GM12872 (cell line): Measurements from ENCODE around the gene CHPF.

Experiments used
- CTCF ChIP-seq: IDR thresholded peaks from 3 replicates; pipeline ENCODE4 v1.5.1; 2011; ENCODE audit warnings: low read depth, mild to moderate bottlenecking, low read length, moderate library complexity; ENCODE audit not compliant: insufficient read depth

The CHPF gene

GRCh38 chr2:219576505-219577388 lies 33.1 kb upstream of the CHPF start:
- no peak for TF ChIP-seq CTCF

- no peak for TF ChIP-seq CTCF
Measured at GRCh38 chr2:219575566-219576504, 32.2 kb upstream of the CHPF start.

GRCh38 chr2:219574484-219575311 lies 31.1 kb upstream of the CHPF start:
- TF ChIP-seq CTCF, result no peak

GRCh38 chr2:219573166-219573565 lies 29.6 kb upstream of the CHPF start:
- no peak for TF ChIP-seq CTCF

- no peak for TF ChIP-seq CTCF
Measured at GRCh38 chr2:219572237-219573001, 28.8 kb upstream of the CHPF start, which contains the start of gene INHA. INHA (plus strand) TSS chr2:219572310; CDS start chr2:219572375, 65 bp downstream.

GRCh38 chr2:219571311-219572236 lies 28.0 kb upstream of the CHPF start, which contains the start of gene OBSL1:
OBSL1 (minus strand) TSS chr2:219571539; CDS start chr2:219571232, 307 bp downstream.
- TF ChIP-seq CTCF, result no peak
